RCC 7860 (cell line): ENCODE data around the gene ANKH.

Source experiments
- DNase-seq: peaks from one replicate; pipeline ENCODE4 v3.0.0-alpha.2; 2015; ENCODE audit warnings: low spot score
- FAIRE-seq: peaks from 2 replicates; lab custom pipeline; 2012; peaks lifted over from hg19 to GRCh38; lab: Jason Lieb, UNC

ANKH gene

DNA sequence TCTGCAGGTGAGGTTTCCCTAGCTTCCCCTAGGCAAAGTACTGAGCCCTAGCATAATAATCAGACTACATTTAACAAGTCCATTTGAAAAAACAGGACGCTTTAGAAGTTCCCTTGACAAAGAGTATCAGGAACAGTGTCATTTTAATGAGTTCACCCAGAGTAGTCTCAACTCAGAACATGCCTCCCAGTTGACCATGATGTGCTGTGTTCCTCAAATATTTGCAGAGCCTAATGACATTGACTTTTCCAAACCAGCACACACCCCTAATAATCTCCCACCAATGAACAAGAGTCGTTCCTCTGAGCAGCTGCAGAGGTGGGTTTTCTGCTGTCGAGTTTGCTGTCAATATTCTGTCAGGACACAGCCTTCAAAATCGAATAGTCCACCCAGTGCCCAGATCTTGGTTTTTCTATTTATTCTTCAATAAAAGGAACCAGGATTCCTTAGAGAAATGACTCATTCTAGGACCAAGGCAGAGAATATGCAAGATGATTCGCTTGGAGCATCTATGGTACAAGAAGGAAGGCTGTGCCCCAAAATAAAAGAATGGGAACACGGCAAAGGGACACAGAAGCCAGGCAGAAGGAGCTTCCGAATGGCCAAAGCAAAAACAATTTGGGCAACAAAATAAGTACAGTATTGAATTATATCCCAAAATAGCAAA, 149.5 kb downstream of the ANKH start:
- DNase-seq (no peak), FAIRE-seq (no peak)

DNA sequence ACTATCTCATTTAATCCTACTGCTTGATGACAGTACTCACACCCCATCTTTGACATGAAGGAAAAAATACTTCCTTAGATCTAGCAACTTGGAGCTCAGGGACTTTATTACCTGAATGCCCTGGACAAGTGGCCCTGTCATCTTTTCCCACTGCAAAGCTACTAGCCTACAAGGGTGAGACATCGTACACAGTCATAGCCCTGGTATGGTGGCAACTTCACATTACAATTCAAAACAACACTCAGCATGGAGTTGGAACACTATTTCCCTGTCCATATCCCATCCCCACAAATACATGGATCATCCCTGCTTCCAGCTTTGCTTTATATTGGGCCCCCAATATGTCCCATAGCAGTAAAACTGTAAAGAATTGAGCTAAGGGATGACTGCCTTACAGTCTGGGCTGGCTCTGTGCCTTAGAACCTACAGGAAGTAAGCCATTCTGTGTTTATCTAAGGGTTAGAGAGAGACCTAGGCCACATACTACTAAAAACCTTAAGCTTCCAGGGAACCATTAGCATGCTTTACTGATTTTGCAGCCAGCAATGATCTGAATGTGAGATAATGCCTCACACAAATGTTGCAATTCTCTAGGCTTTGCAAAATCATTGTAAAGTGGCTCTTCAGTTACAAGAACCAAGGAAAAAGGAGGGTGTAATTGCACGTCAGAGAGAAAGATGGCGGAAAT, 151.2 kb downstream of the ANKH start:
- peak; percentile 34 for DNase-seq

DNA sequence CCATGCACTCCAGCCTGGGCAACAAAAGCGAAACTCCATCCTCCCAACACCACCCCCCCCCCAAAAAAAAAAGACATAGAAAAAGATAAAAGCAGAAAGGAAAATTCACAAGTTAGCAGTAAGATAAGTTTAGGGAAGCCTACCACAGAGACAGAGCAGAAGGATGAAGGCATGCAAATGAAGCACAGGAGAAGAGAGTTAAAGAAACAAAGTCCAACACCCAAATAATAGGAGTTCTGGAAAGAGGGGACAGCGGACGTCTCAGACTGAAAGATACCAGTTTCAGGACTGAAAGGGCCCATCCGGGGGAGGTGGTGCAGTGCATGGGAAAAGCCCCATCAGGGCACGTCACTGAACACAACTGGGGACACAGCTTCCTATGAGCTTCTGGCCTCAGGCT, 152.8 kb downstream of the ANKH start:
- no peak for DNase-seq
- no peak for FAIRE-seq

More for the DNA sequence above, 151.2 kb downstream of the ANKH start:
- no peak for FAIRE-seq

- DNase-seq (no peak), FAIRE-seq (no peak)
Measured at GRCh38 chr5:14716755-14717752, 154.5 kb downstream of the ANKH start.

DNA sequence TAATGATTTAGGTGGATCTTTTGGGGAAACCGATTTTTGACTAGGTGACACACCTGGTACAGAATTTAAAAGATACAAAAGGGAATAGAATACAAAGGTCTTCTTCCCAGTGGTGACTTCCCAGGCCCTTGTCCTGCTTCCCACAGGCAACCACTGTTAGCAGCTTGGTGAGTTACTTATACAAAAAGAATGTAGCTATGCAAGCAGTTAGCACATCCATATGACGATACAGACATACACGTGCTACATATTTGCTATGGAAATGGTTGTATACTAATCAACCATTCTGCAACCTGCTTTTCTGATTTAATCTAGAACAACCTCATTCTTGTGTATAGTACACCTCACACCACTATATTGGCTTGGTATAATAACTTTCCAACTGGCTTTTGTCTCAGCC, 156.1 kb downstream of the ANKH start:
- DNase-seq (no peak), FAIRE-seq (no peak)

GRCh38 chr5:14714706-14715105, 156.9 kb downstream of the ANKH start:
- DNase-seq (no peak), FAIRE-seq (no peak)

DNA sequence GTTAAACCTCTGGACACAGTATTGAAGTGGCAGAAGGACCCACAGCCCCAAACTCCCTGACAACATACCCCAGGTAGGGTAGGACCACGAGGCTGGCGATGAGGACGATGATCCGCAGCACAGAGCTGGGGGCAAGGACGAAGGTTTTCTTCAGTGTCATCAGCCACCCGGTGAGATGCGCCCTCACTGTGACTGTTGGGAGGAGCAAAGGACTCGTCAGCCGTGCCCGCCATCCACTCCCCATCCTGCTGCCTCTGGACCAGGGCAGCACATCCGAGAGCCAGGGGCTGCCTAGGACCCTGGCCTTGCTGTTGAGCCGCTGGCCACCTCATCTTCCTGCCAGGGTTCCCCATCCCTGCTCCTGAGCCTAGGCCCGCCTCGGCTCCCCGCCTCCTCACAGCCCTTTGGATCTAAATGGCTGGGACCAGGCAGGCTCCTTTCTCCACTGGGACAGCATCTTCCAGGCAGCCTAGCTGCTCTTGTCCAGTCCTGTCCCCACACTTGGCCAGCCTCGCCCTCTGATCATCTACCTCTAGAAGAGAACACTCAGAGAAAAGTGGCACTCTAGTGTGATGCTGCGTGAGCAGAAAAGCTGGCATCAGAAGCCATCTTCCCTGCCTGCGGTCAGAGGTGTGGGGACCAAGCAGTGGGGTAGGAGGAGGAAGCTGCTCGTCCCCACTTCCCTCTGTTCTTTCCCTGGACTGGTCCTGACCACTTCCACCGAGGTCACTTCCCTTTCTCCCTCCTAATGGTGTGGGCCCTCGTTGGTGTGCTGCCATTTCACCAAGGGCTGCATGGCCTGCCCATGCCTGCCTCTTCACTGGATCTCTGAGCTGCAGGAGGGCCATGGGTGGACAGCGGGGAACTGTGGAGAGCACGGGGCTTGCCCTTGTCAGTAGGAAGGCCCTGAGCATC, 157.8 kb downstream of the ANKH start:
- FAIRE-seq (no peak), DNase-seq (no peak)

DNA sequence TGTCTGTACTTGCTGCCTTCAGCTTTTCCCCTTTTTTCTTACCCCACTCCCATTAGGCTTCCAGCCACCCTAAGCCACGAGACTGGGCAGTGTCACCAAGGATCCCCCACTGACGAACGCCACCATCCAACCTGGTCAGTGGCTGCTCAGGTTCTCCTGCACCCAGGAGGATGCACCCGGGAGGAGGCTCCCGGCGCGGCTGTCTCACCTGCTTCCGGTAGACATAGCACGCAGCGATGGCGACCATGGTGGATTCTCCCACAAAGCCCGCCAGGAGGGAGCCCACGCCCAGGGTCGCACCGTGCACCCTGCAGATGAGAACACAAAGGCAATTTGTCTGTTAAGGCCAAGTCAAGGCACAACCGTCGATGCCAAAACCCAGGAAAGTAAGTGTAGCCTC, 158.9 kb downstream of the ANKH start:
- FAIRE-seq (no peak), DNase-seq (no peak)

- DNase-seq (no peak), FAIRE-seq (no peak)
Measured at GRCh38 chr5:14712131-14712530, 159.4 kb downstream of the ANKH start.

DNA sequence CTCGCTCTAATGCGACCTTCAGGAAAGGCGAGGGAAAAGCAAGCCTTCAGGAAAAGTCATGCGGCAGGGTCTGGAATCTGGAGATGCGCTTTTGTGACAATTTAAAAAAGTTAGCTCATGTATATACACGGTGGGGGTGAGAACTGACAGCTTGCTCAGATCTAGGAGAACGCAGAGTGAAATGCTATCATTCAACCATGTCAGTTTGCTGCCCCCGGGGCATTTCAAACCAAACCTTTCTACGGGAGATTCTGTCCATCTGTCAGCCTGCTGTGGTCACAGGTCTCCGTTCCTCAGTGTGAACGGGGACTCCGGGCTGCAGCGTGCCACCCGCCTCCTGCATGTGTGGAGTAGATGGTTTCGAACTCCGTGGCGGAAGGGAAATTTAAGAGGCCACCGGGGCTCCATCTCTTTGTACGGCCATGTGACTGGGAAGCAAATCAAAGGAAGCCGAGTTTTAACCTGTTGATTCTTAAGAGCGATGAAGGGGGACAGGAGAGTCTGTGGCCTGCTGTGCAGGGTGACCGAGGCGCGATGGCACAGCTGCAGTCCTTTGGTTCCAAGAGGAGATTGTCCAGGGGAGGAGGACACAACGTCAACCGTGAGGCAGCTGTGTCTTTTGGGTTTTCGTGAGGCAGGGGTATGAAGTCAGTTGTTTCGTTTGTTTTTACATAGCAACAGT, 161.1 kb downstream of the ANKH start:
- DNase-seq (no peak), FAIRE-seq (no peak)

- FAIRE-seq (no peak), DNase-seq (no peak)
Measured at GRCh38 chr5:14708551-14708950, 163.0 kb downstream of the ANKH start.

DNA sequence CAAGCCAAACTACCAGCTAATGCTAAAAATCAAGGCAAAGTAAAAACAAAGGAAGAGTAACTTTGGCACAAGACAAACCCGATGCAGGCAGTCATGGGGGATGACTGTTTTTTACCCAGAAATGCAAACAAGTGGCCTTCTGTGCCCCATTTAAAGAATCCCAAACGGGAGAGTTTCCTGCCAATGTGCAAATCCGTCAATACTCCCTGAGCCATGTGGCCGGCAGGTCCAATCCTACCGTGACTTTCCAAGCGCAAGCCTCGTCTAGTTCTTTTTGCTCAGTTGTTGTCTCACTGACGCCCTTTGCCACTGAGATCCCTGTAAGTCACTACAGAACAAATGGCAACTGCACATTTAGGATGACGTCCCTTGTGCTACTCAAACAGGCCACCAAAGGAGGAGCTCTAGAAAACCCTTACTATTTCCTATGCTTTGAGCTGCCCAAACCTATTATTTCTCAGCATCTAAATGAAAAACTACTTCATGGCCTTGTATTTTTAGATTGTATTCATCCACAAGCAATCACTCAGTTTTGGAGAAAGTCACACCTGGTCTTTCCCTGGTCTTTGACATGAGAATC, 163.7 kb downstream of the ANKH start:
- no peak for FAIRE-seq
- DNase-seq: no peak

- DNase-seq: no peak
- FAIRE-seq: no peak
Measured at GRCh38 chr5:14706615-14707021, 165.0 kb downstream of the ANKH start.

DNA sequence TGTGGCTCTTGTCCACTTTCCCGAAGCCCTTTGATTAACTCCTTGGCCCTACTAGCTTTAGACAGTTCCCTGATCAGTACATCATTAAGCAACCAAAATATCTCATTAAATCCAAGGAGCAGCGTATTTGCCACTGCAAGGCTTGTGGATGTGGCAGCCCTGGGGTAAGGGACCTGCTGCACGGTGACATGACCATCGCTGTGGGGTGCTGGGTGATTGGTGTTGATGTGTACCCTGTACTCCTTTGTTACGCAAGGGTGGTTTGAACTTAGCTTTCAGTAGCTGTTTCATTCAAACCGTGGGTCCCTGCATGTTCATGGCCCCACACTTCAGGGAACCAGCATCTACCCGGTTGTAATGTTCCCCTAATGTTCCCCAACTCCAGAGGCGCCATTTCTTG, 166.0 kb downstream of the ANKH start:
- DNase-seq: no peak

GRCh38 chr5:14702238-14702839, 169.2 kb downstream of the ANKH start:
- FAIRE-seq: no peak
- no peak for DNase-seq

More for the DNA sequence above, 166.0 kb downstream of the ANKH start:
- no peak for FAIRE-seq

- no peak for FAIRE-seq
- DNase-seq: no peak
Measured at GRCh38 chr5:14701556-14701955, 170.0 kb downstream of the ANKH start.

DNA sequence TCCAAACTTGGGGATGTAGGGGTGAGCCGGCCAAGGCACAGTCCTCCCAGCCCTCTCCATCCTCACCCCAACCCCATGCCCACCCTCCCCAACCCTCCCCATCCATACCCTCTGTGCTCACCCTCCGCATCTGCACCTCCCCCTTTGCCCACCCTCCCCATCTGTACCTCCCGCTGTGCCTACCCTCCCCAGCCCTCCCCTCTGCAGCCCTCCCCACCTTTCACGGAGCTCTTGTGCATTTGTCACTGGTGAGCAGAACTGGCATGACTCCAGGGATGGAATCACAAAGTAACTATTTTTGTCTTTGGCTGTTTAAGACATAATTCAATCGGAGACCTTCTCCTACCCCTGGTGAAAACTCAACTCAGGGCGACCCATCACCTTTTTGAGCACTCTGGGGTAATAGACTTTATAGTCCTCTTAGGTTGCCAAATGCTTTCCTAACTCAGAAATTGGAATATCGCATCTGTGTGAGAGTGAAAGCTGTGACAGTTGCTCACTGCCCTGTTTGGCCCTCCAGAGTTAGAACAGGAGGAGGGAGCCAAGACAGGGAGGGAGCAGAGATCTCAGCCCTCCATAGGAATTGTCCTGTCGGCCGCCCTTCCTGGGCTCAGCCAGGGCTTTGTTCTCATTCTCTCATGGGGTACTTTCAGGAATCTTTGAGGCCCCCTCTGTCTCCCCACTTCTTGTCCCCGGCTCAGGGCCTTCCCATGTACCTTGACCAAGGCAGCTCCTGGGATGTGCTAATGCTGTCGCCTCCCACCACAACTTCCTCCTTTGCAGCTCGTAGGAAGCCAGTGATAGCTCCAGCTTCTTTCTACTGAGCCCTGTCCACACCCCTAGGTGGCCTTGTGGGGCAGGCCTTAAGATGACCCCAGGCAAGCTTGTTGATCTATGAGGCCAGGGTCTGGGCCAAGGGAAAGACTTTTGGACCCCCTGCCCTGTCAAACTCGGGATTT, 170.8 kb downstream of the ANKH start:
- no peak for DNase-seq
- FAIRE-seq: no peak

DNA sequence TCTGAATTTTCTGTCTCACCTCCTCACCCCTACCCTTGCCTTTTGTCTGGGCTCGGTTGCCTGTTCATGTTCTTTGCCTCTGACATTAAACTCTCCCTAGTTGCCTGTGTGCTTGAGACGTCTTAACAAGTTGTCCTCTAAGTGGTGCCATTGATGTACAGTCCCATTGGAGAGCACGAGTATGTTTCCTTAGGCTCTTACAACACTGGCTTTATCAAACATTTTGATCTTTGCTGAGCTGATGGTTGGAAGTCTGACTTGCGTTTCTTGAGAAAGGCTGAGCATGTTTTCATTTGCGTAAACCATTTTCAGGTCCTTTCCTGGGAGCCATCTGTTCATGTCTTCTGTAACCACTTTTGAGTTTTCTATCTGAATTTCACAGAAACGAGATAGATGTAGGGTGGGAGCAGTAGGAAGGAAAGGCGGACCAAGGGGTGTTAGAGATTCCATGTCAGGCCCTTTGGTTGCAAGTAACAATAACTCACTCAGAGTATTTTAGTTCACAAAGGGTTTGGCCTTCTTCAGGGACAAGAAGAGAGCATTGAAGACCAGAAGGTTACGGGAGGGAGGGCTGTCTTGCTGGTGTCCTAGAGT, 171.7 kb downstream of the ANKH start:
- FAIRE-seq (no peak), DNase-seq (no peak)
